Measurements from ENCODE around the gene SLC19A1.

SLC19A1 gene

DNA sequence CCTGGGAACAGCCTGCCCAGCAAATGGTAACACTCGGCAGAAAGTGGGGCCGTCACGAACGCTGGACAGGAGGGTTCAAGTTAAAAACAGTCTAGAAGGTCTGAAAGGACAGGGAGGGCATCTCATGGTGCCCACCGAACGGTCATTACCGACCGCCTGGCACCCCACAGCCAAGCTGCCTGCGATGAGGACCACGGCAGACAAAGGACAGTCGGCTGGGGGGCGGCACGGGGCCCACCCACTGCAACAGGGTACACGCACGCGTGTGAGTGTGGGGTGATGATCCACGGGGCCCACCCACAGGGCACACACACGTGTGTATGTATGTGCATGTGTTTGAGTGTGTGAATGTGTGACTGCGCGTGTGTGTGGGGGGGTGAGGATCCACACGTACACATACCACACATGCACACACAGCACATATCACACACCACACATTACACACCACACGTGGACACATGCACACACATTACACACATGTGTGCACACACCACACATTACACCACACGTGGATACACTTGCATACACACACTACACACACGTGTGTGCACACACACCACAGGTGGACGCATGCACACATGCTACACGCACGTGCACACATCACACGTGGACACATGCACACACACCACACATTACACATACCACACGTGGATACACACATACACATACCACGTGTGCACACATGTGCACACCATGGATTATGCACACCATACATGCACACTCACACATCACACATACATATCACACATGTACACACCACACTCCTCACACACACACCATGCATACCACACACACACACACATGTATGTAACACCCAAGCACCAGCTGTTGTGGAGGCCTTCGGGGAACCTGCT is 63.2 kb downstream of the SLC19A1 start:
- no peak for DNase-seq (ENCODE audit: low read depth in 2 of 2)

DNA sequence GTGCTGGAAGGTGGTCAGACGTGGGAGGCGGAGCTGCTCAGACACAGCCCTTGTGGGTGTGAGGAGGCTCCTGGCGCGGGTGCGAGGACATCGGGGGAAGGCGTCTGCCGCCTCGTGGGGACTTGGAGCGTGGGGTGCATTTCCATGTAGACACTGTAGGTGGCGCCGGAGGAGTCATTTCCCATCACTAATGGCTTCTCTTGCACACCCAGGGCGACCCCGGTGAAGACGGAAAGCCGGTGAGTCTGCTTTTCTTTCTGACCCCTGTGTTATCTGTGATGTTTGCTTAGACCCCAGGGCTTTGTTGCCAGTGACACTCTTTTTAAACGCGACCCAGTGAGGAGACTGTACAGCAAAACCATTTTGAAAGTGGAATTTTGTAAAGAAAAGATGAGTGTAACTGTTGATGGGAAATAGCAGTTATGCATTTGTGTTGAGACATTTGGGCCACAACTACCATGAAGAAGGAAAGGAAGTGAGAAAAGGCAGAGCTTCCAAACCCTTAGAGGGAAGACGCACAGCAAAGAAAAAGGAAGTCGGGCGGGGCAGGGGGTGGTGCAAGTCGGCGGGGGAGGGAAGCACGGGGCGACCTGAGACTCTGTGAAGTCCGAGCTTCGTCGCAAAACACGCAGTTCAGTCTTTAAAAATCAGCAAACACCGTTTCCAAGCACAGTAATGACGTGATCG is 64.0 kb downstream of the SLC19A1 start:
- DNase-seq (ENCODE audit: low read depth in 2 of 2) = peak; percentile 64 to 67

DNA sequence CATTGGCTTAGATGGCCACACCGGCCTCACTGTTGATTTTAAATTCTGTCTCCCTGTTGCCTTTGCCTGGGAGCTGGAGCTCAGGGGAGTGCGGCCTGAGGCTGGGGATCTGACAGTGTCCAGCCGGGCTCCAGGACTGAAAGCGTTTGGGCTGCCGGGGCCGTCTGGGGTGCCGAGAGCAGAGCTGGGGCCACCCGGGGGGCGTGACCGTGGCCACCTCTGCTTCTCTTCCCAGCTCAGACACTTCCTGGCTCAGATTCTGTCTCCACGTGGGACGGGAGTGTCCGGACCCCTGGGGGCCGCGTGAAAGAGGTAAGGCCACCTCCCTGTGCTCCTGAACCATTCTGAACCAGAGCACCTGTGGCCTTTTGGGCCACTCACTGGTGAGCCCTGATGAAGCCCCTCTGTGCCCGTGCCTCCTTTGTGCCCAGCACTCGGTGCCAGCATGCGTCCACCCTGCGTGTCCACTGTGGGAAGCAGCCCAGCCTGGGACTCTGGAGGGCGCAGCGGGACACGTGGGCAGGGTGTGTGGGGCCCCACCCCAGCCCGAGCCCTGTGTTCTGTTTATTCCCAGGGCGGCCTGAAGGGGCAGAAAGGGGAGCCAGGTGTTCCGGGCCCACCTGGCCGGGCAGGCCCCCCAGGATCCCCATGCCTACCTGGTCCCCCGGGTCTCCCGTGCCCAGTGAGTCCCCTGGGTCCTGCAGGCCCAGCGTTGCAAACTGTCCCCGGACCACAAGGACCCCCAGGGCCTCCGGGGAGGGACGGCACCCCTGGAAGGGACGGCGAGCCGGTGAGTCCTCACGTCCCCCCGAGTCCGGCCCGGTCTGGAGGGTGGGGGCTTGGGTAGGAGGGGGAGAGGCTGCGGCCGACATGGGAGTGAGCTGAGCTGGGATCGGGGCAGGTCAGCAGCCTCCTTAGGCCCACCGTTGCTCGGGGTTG is 64.8 kb downstream of the SLC19A1 start:
- DNase-seq (ENCODE audit: low read depth in 2 of 2) = no peak

DNA sequence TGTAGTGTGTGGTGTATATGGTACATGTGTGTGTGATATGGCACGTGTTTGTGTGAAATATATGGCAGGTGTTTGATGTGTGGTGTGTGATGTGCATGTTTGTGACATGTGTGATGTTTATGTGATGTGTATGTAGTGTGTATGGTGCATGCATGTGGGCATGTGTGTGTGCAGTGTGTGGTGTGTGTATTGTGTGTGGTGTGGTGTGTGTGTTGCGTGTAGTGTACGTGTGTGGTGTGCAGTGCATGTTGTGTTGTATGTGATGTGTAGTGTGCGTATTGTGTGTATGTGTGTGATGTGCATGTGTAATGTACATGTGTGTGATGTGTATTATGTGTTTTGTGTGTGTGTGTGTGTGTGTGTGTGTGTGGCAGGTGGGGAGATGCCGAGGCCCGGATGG is 65.7 kb downstream of the SLC19A1 start:
- no peak for DNase-seq (ENCODE audit: low read depth in 2 of 2)

DNA sequence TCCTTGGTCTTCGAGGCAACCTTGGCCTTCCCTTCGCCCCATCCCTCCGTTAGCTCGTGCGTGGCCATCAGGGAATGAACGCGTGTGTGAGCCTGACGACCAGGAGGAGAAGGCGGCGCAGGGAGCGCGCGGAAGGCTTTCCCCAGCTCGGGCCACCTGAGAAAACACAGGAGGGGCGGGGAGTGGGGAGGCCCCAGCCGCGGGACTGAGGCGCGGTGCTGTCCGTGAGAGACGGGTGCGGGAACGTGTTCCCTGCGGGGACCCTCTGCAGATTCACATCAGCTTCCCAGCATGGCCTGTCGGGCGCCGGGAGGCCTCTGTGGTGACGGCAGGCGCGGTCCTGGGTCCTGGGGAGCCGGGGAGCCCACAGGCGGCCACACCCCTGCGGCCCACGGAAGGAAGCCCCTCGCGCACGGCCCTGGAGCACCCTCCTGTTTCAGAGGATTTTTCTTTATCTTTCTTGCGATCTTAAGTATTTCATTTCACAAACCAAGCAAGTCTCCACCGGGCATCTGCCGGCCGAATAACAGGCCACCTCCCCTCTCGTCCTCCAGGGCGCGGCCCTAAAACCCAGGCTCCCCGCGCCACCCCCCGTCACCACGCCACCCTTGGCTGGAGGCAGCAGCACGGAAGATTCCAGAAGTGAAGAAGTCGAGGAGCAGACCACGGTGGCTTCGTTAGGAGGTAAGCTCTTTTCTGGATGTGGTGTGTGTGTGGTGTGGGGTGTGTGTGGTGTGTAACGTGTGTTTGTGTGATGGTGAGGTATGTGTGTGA is 66.3 kb downstream of the SLC19A1 start:
- DNase-seq (ENCODE audit: low read depth in 2 of 2) = no peak

DNA sequence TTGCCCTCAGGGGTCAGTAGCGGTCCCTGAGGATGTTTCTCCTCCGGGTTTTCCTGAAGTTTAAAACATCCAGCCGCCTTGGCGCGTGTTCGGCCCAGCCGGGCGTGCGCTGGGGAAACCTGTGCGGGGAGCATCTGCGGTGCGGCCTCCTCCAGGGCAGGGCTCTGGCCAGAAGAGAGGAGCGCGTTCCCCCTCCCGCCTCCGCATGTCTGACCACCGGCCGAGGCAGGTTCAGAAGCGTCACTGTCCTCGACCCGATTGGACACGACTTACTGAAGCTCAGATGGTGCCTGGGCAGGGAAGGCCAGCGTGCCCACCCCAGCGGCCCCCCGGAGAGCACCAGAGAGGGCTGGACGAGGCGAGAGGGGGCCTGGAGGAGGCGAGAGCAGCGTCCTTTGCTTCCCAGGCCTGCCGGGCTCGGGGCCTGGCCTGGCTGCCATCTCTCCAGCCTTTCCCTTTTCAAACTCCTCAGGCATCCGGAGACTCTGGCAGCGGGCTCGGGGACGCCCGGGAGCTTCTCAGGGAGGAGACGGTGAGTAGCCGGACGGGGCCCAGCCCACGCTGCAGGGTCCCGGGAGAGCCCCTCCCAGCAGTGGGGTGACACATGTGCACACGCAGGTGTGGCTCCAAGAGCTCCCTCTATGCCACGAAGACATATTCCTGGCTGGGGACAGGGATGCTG is 67.1 kb downstream of the SLC19A1 start:
- no peak for DNase-seq (ENCODE audit: low read depth in 2 of 2)

DNA sequence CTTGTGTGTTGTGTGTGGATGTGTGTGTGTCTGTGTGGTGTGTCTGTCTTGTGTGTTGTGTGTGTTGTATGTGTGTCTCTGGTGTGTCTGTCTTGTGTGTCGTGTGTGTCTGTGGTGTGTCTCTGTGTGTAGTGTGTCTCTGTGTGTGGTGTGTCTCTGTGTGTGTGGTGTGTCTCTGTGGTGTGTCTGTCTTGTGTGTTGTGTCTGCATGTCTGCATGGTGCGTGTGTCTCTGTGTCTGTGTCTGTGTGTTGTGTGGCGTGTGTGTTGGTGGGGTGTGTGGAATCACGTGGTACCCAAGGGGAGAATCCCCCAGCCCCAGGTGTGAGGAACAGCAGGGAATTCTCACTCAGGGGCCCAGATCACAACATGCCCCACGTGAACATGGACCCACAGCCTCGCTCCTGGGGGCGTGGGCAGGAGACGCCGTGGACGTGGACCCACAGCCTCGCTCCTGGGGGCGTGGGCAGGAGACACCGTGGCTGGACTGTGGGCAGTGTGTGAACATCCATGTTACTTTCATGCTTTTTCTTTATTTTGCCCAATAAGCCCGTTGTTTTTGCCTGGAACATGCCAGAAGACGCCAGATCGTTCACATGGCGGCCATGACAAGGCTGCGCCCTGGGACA is 67.8 kb downstream of the SLC19A1 start:
- DNase-seq (ENCODE audit: low read depth in 2 of 2) = no peak

DNA sequence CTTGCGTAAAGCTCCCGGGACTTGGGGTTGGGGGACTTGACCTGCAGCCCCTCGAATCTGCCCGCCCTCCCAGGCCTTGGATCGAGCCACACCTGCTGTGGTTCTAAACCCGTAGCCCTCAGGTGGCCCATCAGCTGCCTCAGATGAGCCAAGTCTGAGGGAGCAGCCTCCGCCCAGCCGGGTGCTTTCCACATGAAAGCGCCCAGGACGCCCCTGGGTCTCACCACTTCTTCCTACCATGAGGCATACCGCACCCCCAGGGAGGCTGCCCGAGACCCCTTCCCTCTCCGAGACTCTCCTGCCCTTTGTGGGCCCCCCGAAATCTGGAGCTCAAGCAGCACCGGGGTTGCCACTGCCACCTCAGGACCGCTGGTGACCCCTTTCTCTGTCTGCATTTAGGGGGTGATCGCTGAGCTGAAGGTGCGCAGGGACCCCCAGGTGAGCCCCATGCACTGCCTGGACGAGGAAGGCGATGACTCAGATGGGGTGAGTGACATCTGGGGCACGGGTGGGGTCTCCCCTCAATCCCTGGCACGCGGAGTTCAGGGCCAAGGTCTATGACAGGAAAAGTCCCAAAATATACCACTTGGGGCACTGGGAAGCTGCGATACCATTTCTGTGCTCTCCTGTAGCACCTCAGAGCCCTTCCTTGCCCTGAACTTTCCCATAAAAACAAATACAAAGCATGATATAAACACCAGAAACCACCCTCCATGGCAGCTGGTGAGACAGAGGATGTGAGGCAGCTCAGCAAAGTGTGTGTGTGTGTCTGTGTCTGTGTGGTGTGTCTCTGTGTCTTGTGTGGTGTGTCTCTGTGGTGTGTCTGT is 68.5 kb downstream of the SLC19A1 start:
- no peak for DNase-seq (ENCODE audit: low read depth in 2 of 2)

DNA sequence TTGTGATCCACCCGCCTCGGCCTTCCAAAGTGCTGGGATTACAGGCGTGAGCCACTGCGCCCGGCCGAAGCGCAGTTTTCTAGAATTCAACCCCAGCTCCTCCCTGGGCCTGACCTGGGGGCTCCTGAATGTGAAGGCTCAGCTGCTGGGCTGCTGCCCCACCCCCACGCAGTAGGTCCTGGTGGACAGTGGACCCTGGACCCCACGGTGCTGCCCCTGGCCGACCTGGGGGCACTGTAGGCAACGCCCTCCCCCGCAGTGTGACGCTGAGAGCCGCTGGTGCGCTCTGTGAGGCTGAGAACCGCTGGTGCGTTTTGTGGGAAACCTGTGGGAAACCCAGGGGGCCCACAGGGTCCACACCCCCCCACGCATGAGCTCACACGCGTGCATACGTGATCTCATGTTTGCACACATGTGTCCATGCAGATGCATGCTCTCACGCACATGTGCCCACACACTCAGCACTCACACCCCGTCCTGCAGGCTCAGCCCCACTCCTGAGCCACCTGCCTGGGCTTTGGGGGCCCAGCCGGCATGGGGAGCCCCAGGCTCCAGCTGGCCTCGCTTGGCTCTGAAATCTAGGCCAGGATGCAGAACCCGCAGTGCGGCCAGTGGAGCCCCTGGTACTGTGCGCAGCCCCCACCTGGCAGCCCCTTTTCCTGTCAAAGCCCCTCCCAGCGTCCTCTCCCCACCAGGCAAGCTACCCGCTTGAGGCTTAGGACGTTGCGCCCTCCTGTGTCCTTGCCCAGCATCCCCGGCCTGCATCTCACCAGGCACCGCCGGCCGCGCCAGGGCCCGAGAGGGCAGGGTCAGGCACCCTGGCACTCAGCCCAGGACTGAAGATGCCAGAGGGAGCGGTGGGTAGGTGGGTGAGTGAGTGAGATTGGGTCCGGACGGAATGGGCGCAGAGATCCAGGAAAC is 69.5 kb downstream of the SLC19A1 start:
- DNase-seq (ENCODE audit: low read depth in 2 of 2) = no peak

DNA sequence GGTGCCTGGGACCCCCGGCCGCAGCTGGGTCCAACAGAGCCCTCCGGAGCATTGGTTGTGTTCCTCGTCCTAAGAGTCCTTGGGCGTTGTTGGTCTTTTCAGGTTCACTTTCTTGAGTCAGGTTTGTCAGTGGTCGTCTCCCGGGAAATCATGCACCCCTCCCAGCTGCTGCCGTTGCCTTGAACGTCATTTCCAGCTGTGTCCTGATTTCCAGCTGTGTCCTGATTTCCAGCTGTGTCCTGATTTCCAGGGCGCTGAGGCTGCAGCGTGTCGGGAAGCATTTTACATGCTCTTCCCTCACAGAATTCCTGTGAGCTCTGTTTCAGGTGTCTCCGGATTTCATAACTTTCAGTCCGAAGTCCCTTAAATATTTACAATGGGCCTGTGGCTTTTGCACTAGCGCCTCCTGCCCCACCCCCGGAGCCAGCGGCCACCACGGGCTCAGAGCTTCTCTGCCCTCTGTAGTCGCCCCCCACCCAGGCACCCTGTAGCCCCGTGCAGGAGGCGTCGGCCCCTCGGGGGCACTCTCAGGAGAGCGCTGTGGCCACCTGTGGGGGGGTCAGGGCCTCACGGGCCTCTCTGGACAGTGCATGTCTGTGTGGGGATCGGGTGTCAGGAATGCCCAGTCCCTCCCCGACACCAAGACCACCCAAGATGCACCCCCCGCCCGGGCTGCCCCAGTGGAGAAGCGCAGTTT is 70.6 kb downstream of the SLC19A1 start:
- no peak for DNase-seq (ENCODE audit: low read depth in 2 of 2)

DNA sequence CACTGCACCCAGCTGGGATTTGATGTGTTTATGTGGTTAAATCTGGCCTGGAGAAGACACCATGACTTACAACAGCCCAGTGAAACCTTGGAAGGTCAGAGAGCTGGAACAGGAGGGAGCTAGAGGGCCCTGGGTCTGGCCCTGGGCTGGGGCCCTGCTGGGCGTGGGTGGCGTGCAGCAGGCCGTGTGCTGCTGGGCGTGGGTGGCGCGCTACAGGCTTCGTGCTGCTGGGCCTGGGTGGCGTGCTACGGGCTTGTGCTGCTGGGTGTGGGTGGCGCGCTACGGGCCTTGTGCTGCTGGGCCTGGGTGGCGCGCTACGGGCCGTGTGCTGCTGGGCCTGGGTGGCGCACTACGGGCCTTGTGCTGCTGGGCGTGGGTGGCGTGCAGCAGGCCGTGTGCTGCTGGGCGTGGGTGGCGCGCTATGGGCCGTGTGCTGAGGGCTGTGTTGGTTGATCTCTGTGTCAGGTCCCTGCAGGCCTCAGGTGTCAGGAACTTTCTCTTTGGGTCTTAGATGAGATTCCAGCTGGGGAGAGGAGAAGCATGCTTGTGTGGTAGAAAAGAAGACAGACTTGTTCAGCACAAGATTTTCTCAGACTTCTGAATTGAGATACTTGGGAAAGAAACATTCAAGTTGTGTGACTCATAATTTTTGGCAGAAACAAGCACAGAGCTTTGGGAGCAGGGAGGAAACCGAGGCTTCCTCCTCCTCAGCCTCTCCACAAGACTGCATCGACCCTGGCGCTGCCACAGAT is 71.3 kb downstream of the SLC19A1 start:
- DNase-seq (ENCODE audit: low read depth in 2 of 2) = no peak

DNA sequence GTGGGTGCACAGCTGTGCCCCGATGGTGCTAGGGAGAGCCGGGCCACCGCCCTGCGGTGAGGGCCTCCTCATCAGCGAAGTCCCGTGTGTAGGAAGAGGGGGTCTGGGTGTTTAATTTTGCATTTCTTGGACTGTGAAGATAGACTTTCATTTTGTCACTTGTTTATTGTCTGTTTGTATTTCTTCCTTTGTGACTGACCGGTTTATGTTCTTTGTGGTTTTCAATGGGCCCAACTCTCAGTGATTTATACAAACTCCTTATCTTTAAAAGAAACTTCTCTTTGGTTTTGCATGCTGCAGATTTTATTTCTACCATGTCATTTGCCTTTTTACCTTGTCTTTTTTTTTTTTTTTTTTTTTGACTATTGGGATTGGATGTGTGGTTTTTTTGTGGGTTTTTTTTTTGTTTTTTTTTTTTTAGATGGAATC is 72.1 kb downstream of the SLC19A1 start:
- no peak for DNase-seq (ENCODE audit: low read depth in 2 of 2)

DNA sequence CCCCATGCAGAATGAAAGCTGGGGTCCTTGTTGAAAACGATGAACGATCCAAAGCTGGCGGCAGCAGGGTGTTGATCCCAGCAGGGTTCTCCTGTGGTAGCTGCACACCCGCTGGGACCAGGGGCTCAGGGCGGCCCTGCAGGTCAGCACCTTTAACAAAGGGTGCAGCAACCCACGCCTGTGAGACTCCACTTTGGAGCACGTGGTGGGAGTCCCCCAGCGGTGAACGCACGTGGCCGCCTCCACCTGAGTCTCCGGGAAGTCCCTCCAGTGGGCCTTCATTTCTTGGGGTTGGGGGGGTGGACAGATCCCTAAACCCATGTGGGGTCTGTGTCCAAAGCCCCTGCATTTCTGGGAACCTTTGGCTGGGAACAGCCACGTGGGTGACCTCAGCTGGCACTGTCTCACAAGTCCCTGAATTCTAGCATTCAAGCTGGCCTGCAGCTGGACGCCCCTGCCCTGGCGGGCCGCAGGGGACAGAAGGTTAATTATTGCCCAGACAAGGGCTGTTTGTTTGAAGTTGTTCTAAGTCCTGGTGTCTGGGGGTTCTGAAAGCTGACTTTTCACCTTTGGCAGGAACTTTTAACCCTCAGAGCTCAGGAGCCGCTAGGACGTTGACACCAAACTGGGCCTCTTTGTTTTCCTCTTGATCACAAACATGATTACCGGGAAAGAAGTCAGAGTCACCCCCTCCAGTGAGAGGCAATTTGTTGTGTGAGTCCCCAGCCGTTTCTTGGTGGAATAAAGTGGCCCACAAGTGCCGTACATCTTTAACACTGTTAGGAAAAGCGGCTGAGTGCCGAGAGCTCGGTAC is 72.8 kb downstream of the SLC19A1 start:
- DNase-seq (ENCODE audit: low read depth in 2 of 2) = no peak

DNA sequence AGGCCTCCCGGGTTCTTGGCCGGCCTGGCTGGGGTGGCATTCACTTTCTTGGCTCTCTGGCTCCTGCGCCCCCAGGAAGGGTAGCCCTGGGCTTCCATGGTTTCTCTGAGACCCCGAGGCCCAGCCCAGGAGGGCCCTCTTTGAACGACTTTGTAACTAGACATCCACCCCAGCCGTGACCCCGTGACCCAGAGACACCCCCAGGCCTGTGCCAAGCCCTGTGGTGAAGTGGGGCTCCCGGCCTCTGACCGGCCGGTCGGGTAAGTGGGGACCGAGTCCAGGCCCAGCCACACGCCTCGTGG is 73.3 kb downstream of the SLC19A1 start:
- no peak for DNase-seq (ENCODE audit: low read depth in 2 of 2)

DNA sequence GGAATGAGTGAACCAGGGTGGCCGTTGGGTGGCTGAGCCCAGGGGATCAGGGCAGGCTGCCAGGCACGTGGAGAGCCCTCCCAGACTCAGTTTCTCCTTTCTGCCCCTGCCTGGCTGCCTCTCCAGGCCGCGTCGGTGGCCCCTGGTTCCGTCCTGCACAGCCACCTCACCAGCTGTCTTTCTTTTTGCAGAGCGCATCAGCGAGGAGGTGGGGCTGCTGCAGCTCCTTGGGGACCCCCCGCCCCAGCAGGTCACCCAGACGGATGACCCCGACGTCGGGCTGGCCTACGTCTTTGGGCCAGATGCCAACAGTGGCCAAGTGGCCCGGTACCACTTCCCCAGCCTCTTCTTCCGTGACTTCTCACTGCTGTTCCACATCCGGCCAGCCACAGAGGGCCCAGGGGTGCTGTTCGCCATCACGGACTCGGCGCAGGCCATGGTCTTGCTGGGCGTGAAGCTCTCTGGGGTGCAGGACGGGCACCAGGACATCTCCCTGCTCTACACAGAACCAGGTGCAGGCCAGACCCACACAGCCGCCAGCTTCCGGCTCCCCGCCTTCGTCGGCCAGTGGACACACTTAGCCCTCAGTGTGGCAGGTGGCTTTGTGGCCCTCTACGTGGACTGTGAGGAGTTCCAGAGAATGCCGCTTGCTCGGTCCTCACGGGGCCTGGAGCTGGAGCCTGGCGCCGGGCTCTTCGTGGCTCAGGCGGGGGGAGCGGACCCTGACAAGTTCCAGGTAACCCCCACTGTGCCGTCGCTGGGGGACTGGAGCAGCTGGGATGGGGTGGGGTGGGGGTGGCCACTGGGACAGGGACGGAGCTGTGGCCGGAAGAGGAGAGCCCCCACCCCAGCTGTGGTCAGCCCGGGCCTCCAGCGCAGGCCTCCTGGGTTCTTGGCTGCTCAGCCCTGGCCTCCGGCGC is 73.9 kb downstream of the SLC19A1 start:
- no peak for DNase-seq (ENCODE audit: low read depth in 2 of 2)
